A204.1 (cell line): ENCODE measurements around the gene SENP6.
A peak's percentile ranks its signal among the peaks of the same experiment; 100 is the strongest.
"Not testable (repeated sequence)": the region's sequence is repeated elsewhere in the genome, so short reads cannot be mapped to it uniquely, and the experiment has no call there.

Source experiments
- FAIRE-seq: peaks from 2 replicates; lab custom pipeline; 2012; peaks lifted over from hg19 to GRCh38; lab: Jason Lieb, UNC

Gene SENP6

GRCh38 chr6:75656479-75656878 lies 54.8 kb downstream of the SENP6 start:
- peak; percentile 54 for FAIRE-seq

DNA sequence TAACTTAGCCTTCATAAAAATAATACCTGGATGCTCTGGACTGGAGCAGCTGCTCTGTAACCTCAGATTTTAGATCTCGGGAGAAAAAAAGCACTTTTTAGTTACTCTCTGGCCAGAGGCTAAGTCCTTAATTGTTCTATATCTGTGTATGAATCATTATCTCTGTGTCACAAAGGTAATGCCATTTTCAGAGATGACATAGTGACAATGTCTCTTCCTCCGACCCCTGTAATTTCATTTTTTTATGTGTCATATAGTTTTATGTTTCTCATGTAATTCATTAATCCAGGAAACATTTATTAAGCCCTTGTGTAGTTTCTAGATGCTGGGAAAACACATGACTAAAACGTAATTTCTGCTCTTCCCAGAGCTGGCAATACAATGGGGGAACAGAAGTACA lies 55.6 kb downstream of the SENP6 start:
- FAIRE-seq = no peak

DNA sequence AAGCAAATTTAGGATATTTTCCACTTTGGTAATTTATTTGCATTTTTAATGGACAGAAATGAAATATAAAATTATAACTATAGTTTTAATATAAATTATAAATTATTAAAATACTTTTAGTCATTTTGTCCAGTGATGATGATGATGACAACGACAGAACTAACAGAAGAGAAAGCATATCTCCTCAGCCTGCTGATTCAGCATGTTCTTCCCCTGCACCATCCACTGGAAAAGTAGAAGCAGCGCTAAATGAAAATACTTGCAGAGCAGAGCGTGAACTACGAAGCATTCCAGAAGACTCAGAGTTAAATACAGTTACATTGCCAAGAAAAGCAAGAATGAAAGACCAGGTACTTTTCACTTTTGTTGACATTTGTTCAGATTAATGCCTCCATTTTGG lies 64.9 kb downstream of the SENP6 start:
- no peak for FAIRE-seq

DNA sequence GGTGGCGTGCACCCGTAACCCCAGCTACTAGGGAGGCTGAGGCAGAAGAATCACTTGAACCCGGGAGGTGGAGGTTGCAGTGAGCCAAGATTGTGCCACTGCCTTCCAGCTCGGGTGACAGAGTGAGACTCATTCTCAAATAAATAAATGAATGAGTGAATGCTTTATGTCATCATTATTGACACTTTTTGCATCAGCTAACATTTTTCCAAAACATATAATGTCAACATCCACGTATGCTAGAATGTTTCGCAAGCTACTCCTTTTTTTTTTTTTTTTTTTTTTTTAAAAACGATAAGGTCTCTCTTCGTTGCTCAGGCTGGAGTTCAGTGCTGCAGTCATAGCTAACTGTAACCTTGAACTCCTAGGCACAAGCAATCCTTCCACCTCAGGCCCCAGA lies 72.2 kb downstream of the SENP6 start:
- FAIRE-seq = no peak

DNA sequence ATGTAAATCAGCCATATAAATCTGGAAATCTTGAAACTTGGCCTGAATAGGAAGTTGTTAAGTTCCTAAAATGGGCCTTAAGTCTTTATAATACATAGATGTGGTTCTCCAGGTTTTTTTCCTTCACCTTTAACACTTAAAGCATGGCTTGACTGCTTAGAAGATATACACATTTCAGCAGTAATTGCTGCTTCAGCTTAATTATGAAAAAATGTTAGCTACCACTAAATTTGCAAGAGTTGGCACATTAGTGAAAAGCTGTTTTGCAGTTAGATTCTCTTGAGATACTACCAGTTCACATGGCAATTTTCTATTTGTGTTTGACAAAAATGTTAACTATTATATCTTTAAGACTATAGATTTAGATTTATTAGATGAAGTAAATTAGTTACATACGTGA lies 74.7 kb downstream of the SENP6 start:
- no peak for FAIRE-seq

DNA sequence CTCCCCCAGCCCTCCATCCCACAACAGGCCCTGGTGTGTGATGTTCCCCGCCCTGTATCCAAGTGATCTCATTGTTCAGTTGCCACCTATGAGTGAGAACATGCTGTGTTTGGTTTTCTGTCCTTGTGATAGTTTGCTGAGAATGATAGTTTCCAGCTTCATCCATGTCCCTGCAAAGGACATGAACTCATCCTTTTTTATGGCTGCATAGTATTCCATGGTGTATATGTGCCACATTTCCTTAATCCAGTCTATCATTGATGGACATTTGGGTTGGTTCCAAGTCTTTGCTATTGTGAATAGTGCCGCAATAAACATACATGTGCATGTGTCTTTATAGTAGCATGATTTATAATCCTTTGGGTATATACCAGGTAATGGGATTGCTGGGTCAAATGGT lies 80.9 kb downstream of the SENP6 start:
- FAIRE-seq = not testable (repeated sequence)

GRCh38 chr6:75683005-75683404 lies 81.3 kb downstream of the SENP6 start:
- not testable (repeated sequence) for FAIRE-seq

DNA sequence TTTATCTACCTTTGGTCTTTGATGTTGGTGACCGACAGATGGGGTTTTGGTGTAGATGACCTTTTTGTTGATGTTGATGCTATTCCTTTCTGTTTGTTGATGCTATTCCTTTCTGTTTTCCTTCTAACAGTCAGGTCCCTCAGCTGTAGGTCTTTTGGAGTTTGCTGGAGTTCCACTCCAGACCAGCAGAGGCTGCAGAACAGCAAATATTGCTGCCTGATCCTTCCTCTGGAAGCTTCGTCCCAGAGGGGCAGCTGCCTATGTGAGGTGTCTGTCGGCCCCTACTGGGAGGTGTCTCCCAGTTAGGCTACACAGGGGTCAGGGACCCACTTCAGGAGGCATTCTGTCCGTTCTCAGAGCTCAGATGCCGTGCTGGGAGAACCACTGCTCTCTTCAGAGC lies 85.9 kb downstream of the SENP6 start:
- not testable (repeated sequence) for FAIRE-seq

GRCh38 chr6:75687937-75688336 lies 86.3 kb downstream of the SENP6 start:
- not testable (repeated sequence) for FAIRE-seq

GRCh38 chr6:75689576-75689975 lies 87.9 kb downstream of the SENP6 start:
- FAIRE-seq = no peak

GRCh38 chr6:75691012-75691411 lies 89.3 kb downstream of the SENP6 start:
- no peak for FAIRE-seq

GRCh38 chr6:75693534-75693933 lies 91.9 kb downstream of the SENP6 start:
- FAIRE-seq = no peak

DNA sequence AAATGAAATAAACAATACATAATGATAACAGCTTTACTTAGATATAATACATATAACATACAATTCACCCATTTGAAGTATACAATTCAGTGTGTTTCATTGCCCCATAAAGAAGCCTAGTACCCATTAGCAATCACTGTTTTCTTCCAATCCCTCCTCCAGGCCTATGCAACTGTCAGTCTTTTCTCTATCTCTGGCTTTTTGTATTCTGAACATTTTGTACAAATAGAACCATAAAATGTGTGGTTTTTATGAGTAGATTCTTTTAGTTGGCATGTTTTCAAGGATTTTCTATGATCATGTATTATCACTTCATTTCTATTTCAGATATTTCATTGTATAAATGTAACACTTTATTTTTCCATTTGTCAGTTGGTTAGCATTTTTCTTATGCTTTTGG lies 92.7 kb downstream of the SENP6 start:
- no peak for FAIRE-seq

DNA sequence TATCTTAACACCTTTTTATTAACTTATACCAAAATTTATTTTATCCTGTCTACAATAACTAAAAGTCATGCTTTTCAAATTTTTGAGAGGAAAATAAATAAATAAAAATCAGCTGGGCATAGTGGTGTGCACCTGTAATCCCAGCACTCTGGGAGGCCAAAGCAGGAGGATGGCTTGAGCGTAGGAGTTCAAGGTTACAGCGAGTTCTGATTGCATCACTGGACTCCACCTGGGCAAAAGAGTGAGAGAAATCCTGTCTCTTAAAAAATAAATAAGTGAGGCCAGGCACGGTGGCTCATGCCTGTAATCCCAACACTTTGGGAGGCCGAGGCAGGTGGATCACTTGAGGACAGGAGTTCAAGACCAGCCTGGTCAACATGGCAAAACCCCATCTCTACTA lies 106.7 kb downstream of the SENP6 start:
- not testable (repeated sequence) for FAIRE-seq

- no peak for FAIRE-seq
Measured at GRCh38 chr6:75711173-75711572, 109.5 kb downstream of the SENP6 start.

DNA sequence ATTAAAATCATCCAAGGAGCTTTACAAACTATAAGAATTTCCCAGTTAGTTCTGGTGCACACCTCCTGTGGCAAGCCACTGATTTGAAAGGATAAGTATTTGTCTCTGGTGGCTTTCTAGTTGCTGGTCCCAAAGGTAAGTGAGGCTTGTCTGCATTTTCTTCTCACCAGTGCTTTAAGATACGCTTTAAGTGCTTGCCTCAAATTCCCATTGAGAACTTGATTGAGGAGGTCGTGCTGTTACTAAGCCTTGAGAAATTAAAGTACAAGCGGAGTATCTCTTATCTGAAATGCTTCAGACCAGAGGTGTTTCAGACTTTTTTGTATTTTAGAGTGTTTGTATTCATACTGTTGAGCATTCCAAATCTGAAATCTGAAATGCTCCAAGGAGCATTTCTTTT lies 117.5 kb downstream of the SENP6 start:
- no peak for FAIRE-seq

DNA sequence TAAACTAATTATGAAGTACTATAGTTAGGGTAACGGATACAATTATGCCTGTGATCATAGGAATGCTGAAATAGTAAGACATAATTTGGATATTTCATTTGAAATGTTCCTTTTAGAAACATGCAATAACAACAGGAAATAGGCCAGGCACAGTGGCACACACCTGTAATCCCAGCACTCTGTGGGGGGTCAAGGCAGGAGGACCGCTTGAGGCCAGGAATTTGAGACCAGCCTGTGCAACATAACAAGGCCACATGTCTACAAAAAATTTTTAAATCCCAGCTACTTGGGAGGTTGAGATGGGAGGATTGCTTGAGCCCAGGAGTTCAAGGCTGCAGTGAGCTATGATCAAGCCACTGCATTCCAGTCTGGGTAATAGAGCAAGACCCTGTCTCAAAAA lies 121.7 kb downstream of the SENP6 start:
- no peak for FAIRE-seq

DNA sequence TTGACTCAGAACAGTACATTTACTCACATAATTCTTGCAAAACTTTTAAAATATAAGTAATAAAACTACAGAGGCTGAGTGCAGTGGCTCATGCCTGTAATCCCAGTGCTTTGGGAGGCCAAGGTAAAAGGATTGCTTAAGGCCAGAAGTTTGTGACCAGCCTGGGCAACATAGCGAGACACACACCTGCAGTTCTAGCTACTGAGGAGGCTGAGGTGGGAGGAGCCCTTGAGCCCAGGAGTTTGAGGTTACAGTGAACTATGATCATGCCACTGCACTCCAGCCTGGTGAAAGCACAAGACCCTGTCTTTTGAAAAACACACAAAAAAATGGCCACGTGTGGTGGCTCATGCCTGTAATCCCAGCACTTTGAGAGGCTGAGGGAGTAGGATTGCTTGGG lies 125.5 kb downstream of the SENP6 start:
- no peak for FAIRE-seq

DNA sequence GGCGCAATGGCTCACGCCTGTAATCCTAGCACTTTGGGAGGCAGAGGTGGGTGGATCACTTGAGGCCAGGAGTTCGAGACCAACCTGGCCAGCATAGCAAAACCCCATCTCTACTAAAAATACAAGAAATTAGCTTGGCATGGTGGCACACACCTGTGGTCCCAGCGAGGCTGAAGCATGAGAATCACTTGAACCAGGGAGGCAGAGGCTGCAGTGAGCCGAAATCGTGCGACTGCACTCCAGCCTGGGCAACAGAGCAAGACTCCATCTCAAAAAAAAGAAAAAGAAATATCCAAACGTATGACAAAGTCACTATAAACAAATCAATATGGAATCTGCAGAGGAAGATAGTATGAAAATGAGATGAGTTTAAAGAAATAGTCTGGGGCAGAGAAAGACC lies 129.3 kb downstream of the SENP6 start:
- FAIRE-seq = not testable (repeated sequence)

GRCh38 chr6:75735491-75736186 lies 134.0 kb downstream of the SENP6 start:
- no peak for FAIRE-seq

- FAIRE-seq = no peak
Measured at GRCh38 chr6:75743971-75744370, 142.3 kb downstream of the SENP6 start.

DNA sequence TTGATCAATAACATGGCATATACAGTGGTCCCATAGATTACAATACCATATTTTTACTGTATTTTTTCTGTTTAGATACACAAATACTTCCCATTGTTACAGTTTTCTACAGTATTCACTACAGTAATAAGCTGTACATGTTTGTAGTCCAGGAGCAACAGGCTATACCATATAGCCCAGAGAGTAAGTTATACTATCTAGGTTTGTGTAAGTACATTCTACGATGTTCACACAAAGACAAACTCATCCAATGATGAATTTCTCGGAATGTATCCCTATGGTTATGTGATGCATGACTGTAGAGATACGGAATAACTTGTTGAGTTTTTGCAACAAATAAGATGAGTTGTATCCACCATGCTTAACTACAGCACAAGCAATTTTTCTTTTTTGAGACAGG lies 143.7 kb downstream of the SENP6 start:
- no peak for FAIRE-seq

GRCh38 chr6:75746221-75746620 lies 144.5 kb downstream of the SENP6 start:
- FAIRE-seq = no peak

- FAIRE-seq = no peak
Measured at GRCh38 chr6:75747152-75747992, 145.7 kb downstream of the SENP6 start.
